Dedifferentiated amniotic fluid mesenchymal stem cell (primary cell): Measurements from ENCODE around the gene BTRC.
A peak's percentile ranks its signal among the peaks of the same experiment; 100 is the strongest.
"Not testable (repeated sequence)": the region's sequence is repeated elsewhere in the genome, so short reads cannot be mapped to it uniquely, and the experiment has no call there.

Source experiments
- DNase-seq: peaks from one replicate; pipeline ENCODE4 v3.0.0-alpha.2; 2016; ENCODE audit errors: extremely low spot score

BTRC gene

DNA sequence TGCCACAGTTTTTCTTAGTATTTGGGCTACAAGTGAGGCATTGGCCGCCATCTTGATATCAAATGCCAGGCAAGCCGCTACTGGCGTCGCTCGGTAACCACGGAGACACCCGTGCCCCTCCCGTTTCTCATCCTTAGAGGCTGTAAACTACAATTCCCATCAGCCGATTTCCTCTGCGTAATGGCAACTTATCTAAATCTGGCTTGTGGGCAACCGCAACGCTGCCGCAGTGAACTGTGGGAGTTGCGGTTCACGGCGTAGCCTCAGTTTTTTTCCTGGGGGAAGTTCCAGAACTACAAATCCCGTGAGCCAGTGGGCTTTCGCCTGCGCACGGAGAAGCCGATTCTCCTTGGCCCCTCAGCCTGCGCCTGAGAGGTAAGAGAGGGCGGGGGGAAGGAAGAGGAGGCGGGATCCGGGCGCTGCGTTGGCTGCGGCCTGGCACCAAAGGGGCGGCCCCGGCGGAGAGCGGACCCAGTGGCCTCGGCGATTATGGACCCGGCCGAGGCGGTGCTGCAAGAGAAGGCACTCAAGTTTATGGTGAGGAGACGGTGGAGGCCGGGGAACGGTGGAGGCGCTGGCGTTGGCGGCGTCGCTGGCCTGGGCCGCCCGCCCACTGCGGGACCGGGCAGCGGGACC lies at the start of gene BTRC:
TSS of gene BTRC (plus strand) at position 474 of the 636 bp plus-strand sequence. CDS start at position 490, 16 bp downstream.
- DNase-seq = peak; percentile 99

DNA sequence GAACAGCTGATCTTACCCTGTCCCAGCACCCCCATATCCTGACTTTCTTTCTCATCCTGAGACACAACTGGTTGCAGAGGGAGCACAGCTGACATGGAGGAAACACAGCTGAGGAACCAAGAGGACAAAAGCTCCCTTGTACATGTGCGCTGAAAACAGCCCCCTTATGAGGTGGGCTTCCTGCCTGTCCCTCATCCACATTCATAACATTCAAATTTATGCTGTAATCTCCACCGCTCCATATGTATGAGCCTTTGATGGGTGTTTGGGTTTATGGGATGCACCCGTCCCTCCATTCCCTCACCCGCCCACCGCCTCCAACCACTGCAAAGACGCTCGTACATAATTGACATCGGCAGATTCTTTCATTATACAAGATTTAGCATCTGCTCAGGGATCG lies 49.6 kb upstream of the BTRC start:
- no peak for DNase-seq

DNA sequence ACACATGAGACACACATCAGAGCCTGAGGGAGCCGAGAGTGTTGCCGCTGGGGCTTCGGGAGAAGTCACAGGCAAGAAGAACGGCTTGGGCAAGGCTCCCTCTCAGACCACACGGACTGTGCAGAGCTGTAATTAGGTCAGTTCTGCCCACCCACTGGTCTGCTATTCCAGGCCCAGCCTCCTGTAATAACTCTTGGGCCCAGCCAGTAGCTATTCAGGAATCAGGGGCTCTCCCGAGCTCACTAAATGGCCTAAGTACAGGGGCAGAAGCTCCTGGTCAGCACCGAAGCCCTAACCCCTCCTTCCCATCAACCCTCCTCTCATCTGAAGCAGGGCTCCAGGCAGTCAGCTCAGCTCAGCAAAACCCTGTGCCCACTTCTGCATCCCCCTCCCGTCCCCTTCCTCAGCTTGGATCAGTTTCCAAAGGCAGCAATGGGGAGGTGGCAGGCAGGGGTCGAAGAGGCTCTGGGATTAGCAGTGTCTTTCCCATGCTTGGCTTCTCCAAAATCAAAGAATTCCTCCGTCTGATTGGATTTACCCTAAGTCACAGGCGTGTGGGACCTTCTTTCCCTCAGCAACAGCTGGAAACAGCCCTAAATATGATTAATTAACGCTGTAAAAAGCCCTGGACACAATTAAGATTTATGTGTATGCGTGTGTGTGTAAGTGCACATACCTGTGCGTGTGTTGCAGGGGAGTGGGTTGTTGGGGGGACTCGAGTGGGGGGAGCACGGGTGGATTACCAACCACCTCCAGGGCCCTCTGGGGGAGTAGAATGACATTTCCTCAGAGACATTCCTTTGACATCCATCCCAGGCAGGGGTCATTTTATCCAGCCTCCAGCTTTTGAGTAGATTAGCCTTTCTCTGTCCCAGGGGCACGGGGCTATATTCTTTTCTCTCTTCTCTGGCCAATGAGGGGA lies 48.4 kb upstream of the BTRC start:
- DNase-seq = no peak

GRCh38 chr10:101308051-101308450 lies 45.9 kb upstream of the BTRC start:
- no peak for DNase-seq

DNA sequence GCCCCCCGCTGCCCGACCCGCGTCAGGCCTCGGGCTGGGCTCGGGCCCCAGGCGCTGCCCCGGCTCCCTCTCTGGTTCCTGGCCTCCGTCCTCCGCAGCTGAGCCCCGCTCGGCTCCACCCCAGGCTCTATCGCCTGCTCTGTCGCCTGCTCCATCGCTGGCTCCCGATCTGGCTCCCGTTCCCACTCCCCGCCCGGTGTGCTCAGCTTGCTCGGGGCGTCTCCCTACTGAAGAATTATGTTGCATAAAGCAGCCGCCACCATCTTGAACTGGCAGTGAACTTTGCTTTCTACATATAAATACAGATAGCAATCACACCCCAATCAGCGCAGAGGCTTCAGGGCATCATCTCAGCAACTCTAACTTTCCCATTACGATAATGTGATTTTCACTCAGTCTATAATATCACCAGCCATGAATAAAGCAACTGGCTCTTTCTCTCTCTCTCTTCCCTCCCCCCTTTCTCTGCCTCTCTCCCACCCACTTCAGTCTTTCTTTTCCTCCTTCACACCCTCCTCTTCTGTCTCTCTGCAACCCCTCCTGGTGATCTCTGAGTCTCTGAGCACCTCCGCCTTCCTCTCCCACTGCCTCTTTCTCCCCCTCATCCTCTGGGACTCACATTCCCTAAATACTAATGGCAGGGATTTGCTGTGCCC lies 43.3 kb upstream of the BTRC start:
- no peak for DNase-seq

GRCh38 chr10:101311185-101312066 lies 42.5 kb upstream of the BTRC start:
- DNase-seq = no peak

DNA sequence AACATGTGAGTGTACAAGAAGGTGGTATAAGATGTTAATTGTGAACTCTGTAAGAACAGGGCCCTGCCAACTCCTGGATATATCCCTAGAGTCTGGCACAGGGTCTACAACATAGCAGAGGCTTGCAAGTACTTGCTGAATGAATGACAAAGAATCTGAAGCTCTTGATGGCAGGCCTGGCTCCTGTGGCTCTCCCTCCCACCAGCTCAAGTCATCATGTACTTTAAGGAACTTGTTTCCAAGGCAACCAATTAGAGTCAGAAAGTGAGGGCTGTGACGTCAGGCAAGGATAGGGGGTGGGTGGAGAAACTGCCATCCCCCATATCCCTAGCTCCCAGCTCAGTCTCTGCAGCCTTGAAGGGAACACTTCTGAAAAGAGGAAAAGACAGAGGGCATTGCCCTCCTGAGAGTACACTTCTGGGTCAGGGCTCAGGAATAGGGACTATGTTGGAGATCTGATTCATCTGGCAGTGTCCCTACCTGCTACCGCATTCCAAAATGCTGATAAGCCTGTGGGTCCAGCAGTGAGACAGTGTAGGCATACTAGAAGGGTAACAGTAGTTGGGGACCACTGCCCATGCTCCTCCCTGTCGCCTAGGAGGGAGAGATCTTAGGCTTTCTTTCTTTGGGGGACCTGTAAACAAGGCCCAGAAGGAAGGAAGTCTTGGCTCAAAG lies 34.6 kb upstream of the BTRC start:
- no peak for DNase-seq

GRCh38 chr10:101321073-101321472 lies 32.9 kb upstream of the BTRC start:
- no peak for DNase-seq

GRCh38 chr10:101322266-101323108 lies 31.5 kb upstream of the BTRC start:
- DNase-seq = no peak

- DNase-seq = no peak
Measured at GRCh38 chr10:101323495-101323894, 30.5 kb upstream of the BTRC start.

GRCh38 chr10:101327454-101327853 lies 26.5 kb upstream of the BTRC start:
- DNase-seq = not testable (repeated sequence)

DNA sequence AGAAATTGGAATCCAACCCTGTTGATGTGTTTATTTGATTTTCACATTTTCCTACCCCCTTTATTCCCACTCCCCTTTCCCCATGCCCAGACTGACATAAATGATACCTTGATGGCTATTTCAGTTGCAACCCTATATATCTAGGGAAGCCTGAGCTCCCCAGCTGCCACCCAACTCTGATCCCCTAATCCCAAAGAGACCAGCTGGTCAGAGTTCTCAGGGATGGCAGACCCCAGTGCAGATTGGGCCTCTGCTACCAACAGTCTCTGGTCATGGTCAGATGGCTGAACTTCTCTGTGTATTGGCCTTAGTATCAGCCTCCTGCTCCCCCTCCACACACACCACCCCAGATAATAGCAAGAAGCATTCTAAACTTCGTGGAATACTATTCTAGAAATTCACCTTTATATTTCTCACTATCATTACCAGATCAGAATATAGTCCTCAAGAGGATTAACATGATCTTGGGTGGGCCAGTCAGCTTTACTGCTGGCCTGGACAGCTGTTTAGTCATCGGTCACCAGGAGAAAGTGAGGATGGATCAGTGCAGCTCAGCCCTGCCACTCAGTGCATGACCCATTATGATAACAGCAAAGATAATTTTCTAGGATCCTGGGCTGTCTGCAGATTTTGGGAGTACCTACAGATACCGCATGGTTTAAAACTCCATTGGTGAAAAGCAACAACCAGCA lies 24.5 kb upstream of the BTRC start:
- DNase-seq = no peak

GRCh38 chr10:101330231-101330630 lies 23.7 kb upstream of the BTRC start:
- DNase-seq = no peak

DNA sequence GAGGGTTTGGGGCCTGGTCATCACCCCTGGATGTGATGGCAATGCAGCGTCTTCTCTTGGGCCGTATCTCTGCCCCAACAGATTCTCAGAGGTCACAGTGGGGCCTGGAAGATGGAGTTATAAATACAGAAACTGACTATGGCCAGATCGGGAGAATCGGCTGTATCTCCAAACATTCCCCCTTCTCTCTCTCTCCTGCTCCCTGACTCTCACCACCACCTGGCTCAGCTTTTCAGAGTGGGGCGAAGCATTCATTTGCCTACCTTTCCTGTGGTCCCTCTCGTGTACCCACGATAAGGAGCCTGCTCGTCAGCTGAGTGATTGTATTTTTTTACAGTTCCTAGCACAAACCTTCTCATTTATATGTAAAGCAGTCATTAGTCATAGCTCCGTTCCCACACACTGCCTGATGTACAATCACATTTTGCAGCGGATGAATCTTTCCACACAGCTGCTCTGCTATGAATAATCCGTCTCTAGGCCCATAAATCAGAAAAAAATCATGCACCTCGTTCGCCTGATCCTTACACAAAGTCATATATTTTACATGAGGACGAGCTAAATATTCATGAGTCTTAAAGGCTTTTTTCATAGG lies 23.2 kb upstream of the BTRC start:
- DNase-seq = no peak

DNA sequence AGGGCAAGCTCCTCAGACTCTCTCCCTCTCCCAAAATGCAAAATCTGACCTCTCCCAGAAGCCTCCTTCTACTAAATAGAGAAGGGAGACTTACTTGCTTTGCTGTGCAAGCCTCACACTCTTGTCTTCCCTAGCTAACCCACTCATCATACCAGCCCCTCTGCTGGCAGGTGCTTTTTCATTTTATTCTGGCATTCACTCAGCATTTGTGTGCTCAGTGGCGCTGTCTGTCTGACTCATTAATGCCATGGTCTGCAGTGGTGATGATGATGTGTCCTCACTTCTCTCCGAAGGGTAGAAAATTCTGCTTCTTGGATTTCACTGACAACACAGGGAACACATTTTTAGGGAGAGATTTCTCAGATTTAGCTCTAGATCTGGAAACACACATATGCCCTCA lies 22.0 kb upstream of the BTRC start:
- DNase-seq = peak; percentile 5

- peak; percentile 4 for DNase-seq
Measured at GRCh38 chr10:101334259-101334658, 19.7 kb upstream of the BTRC start.

DNA sequence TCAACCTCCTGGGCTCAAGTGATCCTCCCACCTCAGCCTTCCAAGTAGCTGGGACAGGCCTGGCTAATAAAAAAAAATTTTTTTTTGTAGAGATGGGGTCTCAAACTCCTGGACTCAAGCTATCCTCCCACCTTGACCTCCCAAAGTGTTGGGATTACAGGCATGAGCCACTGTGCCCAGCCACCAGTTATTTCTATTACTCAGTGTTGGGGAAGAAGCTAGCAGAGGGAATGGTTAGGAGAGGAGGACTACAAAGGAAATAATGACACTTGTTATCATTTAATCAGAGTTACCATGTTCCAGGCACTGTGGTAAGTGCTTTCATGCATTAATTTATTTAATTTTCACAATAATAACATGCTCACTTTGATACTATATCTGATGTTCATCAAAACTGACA lies 17.6 kb upstream of the BTRC start:
- DNase-seq = peak; percentile 12

GRCh38 chr10:101337836-101338235 lies 16.1 kb upstream of the BTRC start:
- DNase-seq = peak; percentile 12

- peak; percentile 4 for DNase-seq
Measured at GRCh38 chr10:101341438-101341837, 12.5 kb upstream of the BTRC start.
